Spleen (tissue), 11 donors: Measurements from ENCODE around the gene MRPL16. TPM values are rescaled to one million over a fixed set of nuclear protein-coding genes. Genes with fewer than 3 reads are reported as not detected.
"Not testable (repeated sequence)": the region's sequence is repeated elsewhere in the genome, so short reads cannot be mapped to it uniquely, and the experiment has no call there.

Experiments used
- DNase-seq: peaks from one replicate; pipeline ENCODE4 v3.0.0-alpha.2; 2020
- H3K27ac ChIP-seq, 8 donors: fragments of 200-600 bp; sonication (generic) in 7 of 8; 1 replicate in 4 of 8; 2 replicates in 4 of 8; pipeline versions ENCODE4 v1.5.0 to v1.8.0; 2016 to 2021; ENCODE audit warnings: inconsistent platforms in 4 of 8, mild to moderate bottlenecking in 4 of 8, moderate library complexity in 1 of 8
- H3K27me3 ChIP-seq, 7 donors: fragments of 200-600 bp; sonication (generic) in 6 of 7; replicated peaks in 1 of 7; 1 replicate in 4 of 7; 2 replicates in 3 of 7; pipeline versions ENCODE4 v1.5.0 to v1.8.0; 2016 to 2021; ENCODE audit warnings: inconsistent platforms in 3 of 7, mild to moderate bottlenecking in 1 of 7
- H3K36me3 ChIP-seq, 6 donors: fragments of 200-600 bp; sonication (generic) in 5 of 6; 1 replicate in 4 of 6; 2 replicates in 2 of 6; pipeline versions ENCODE4 v1.5.0 to v1.8.0; 2016 to 2021; ENCODE audit warnings: inconsistent platforms in 2 of 6
- H3K4me1 ChIP-seq, 6 donors: fragments of 200-600 bp; sonication (generic) in 5 of 6; 1 replicate in 3 of 6; 2 replicates in 3 of 6; pipeline versions ENCODE4 v1.5.0 to v1.8.0; 2016 to 2021; ENCODE audit warnings: inconsistent platforms in 3 of 6
- H3K4me3 ChIP-seq, 8 donors: fragments of 200-600 bp; sonication (generic) in 7 of 8; 1 replicate in 4 of 8; 2 replicates in 4 of 8; pipeline versions ENCODE4 v1.5.0 to v1.8.0; 2016 to 2021; ENCODE audit warnings: inconsistent platforms in 4 of 8, mild to moderate bottlenecking in 4 of 8, moderate library complexity in 2 of 8
- H3K9me3 ChIP-seq, 8 donors: fragments of 200-600 bp; sonication (generic) in 7 of 8; 1 replicate in 4 of 8; 2 replicates in 4 of 8; pipeline versions ENCODE4 v1.5.0 to v1.8.0; 2016 to 2021; ENCODE audit warnings: inconsistent platforms in 4 of 8
- CTCF ChIP-seq, 11 experiments: fragments of 200-600 bp in 7 of 11; fragments of 450-650 bp in 4 of 11; sonication (generic) in 4 of 11; IDR thresholded peaks in 8 of 11; conservative IDR thresholded peaks in 3 of 11; 1 replicate in 7 of 11; 2 replicates in 4 of 11; pipeline versions ENCODE4 v1.4.0 to v1.8.0; 2016 to 2021; ENCODE audit warnings: antibody characterized with exemption in 11 of 11, inconsistent platforms in 4 of 11, mild to moderate bottlenecking in 1 of 11
- POLR2A ChIP-seq, 3 donors: fragments of 450-650 bp; IDR thresholded peaks; one replicate each; pipeline ENCODE4 v1.5.1; 2017; ENCODE audit warnings: antibody characterized with exemption in 3 of 3, mild to moderate bottlenecking in 1 of 3
- POLR2AphosphoS5 ChIP-seq, 3 donors: sonication (generic); formaldehyde crosslinking; IDR thresholded peaks; one replicate each; pipeline ENCODE4 v1.5.1; 2017; ENCODE audit warnings: antibody characterized with exemption in 3 of 3
- whole genome bisulfite sequencing, 5 donors: extraction: QIAGEN DNeasy Blood & Tissue Kit in 3 of 5; methylation state at CpG; one replicate each; pipeline versions ENCODE4 v1.1.5 to v1.1.7; 2013 to 2018; 5-methylcytosine and 5-hydroxymethylcytosine counted together
- intact Hi-C: fragments of 100-400 bp; cut with DNase I; formaldehyde crosslinking; loops from one replicate; pipeline ENCODE4 v1.15.0; 2023; ENCODE audit warnings: low total_unique reads
- polyA plus RNA-seq, 3 donors: library from polyadenylated mRNA; stranded (reverse); fragments of 200-250 nt; gene quantifications; one replicate each; pipeline ENCODE4 v1.2.1, GENCODE V29; 2013
- total RNA-seq, 7 donors: library from RNA; depleted of rRNA in 3 of 7; stranded (reverse); fragments of >200 nt in 3 of 7; fragmentation: NEBNext Ultra II Directional in 4 of 7; extraction: Animal tissue kit (Norgen Biotek cat#: 25700) in 4 of 7; gene quantifications; one replicate each; pipeline versions ENCODE4 v1.1.0 to v1.2.1, GENCODE V29; 2016 to 2021
- donor health status: healthy with polysubstance abuse.
- donor health status: DM: no; HTN: no; CAD: no; lungs with moderate emphysema.
- donor health status: DM: no; HTN: no; CAD: no.
- donor health status: Bipolar disorder and iron deficiency.
- donor health status: healthy.
- donor health status: DM: no; HTN: no; CAD: no.
- donor health status: DM: yes; HTN: yes; CAD: no.

Gene MRPL16
- total and polyA plus RNA-seq, 10 donors: 35.6 to 78.9 (median 52.2) TPM

- intact Hi-C loops: no loop called here
- Histone ChIP-seq H3K27ac (no peak overlapping the region), H3K9me3 (peaks cover 0 to 4% (median 0%) of the 10 kb centered on the region in 8 donors), H3K4me1 (peaks cover 0 to 10% (median 0%) of the 10 kb centered on the region in 6 donors), H3K4me3 (no peak overlapping the region), H3K36me3 (peaks cover 0 to 84% (median 31%) of the 10 kb centered on the region in 6 donors), H3K27me3 (no peaks in the 10 kb centered on the region)
- no peak for DNase-seq
- TF ChIP-seq POLR2AphosphoS5 (IDR thresholded peaks at IDR 0.05) (no peak), POLR2A (IDR thresholded peaks at IDR 0.05) (no peak), CTCF (IDR thresholded peaks at IDR 0.05 in 8 of 11, conservative IDR thresholded peaks at IDR 0.05 in 3 of 11) (no peak)
- 53 to 69% (median 67%) methylated on average over 3 of the region's 3 CpGs for WGBS, 5 donors
These were observed 22.8 kb downstream of the MRPL16 start for GRCh38 chr11:59787816-59788215.

GRCh38 chr11:59787255-59787588 is 23.4 kb downstream of the MRPL16 start:
- Histone ChIP-seq H3K4me1 (peaks cover 0 to 10% (median 0%) of the 10 kb centered on the region in 6 donors), H3K9me3 (peaks cover 0 to 4% (median 0%) of the 10 kb centered on the region in 8 donors), H3K27me3 (no peaks in the 10 kb centered on the region), H3K4me3 (no peak overlapping the region), H3K36me3 (peaks cover 0 to 78% (median 25%) of the 10 kb centered on the region in 6 donors), H3K27ac (peak overlapping the region in 3 of 8 donors; percentile 0 to 56 (median 27))
- DNase-seq: no peak
- intact Hi-C loops: no loop called here
- WGBS, 5 donors: 80 to 93% (median 88%) methylated on average over 4 of the region's 4 CpGs
- TF ChIP-seq CTCF (IDR thresholded peaks at IDR 0.05 in 8 of 11, conservative IDR thresholded peaks at IDR 0.05 in 3 of 11): no peak
- TF ChIP-seq POLR2A (IDR thresholded peaks at IDR 0.05): no peak
- TF ChIP-seq POLR2AphosphoS5 (IDR thresholded peaks at IDR 0.05): no peak

GRCh38 chr11:59785818-59786217 is 24.8 kb downstream of the MRPL16 start:
- Histone ChIP-seq H3K4me1 (peaks cover 0 to 10% (median 0%) of the 10 kb centered on the region in 6 donors), H3K36me3 (peaks cover 0 to 65% (median 21%) of the 10 kb centered on the region in 6 donors), H3K27ac (no peak overlapping the region), H3K9me3 (peaks cover 0 to 4% (median 0%) of the 10 kb centered on the region in 8 donors), H3K4me3 (no peak overlapping the region), H3K27me3 (no peaks in the 10 kb centered on the region)
- 80 to 95% (median 93%) methylated on average over 4 of the region's 4 CpGs for WGBS, 5 donors
- no peak for TF ChIP-seq POLR2AphosphoS5 (IDR thresholded peaks at IDR 0.05)
- no peak for TF ChIP-seq CTCF (IDR thresholded peaks at IDR 0.05 in 8 of 11, conservative IDR thresholded peaks at IDR 0.05 in 3 of 11)
- TF ChIP-seq POLR2A (IDR thresholded peaks at IDR 0.05): no peak
- intact Hi-C loops: no loop called here
- DNase-seq: no peak

- 81 to 91% (median 88%) methylated on average over 5 of the region's 5 CpGs for WGBS, 5 donors
- H3K9me3 ChIP-seq, H3K27ac ChIP-seq, intact Hi-C loops, H3K4me3 ChIP-seq, H3K27me3 ChIP-seq, DNase-seq: not testable (repeated sequence)
- H3K36me3 ChIP-seq: peaks cover 0 to 65% (median 15%) of the 10 kb centered on the region in 6 donors
- H3K4me1 ChIP-seq: peaks cover 0 to 10% (median 0%) of the 10 kb centered on the region in 6 donors
These were observed 26.1 kb downstream of the MRPL16 start for GRCh38 chr11:59784441-59784840.
